Spleen (tissue), 7 donors: ENCODE results near the gene FKBP9.

Source experiments
- POLR2A ChIP-seq, 3 donors: fragments of 450-650 bp; IDR thresholded peaks; one replicate each; pipeline ENCODE4 v1.5.1; 2017; ENCODE audit warnings: antibody characterized with exemption in 3 of 3, mild to moderate bottlenecking in 1 of 3
- POLR2AphosphoS5 ChIP-seq, 3 donors: sonication (generic); formaldehyde crosslinking; IDR thresholded peaks; one replicate each; pipeline ENCODE4 v1.5.1; 2017; ENCODE audit warnings: antibody characterized with exemption in 3 of 3
- TF ChIP-seq, protein P1 (sequence below), 11 experiments: fragments of 200-600 bp in 7 of 11; fragments of 450-650 bp in 4 of 11; sonication (generic) in 4 of 11; IDR thresholded peaks in 8 of 11; conservative IDR thresholded peaks in 3 of 11; 1 replicate in 7 of 11; 2 replicates in 4 of 11; pipeline versions ENCODE4 v1.4.0 to v1.8.0; 2016 to 2021; ENCODE audit warnings: antibody characterized with exemption in 11 of 11, inconsistent platforms in 4 of 11, mild to moderate bottlenecking in 1 of 11
- donor health status: DM: no; HTN: no; CAD: no; lungs with moderate emphysema.
- donor health status: DM: no; HTN: no; CAD: no.
- donor health status: DM: no; HTN: no; CAD: no.

GRCh38 chr7:33009734-33010133 lies 52.5 kb downstream of the FKBP9 start:
- TF ChIP-seq, protein P1, sequence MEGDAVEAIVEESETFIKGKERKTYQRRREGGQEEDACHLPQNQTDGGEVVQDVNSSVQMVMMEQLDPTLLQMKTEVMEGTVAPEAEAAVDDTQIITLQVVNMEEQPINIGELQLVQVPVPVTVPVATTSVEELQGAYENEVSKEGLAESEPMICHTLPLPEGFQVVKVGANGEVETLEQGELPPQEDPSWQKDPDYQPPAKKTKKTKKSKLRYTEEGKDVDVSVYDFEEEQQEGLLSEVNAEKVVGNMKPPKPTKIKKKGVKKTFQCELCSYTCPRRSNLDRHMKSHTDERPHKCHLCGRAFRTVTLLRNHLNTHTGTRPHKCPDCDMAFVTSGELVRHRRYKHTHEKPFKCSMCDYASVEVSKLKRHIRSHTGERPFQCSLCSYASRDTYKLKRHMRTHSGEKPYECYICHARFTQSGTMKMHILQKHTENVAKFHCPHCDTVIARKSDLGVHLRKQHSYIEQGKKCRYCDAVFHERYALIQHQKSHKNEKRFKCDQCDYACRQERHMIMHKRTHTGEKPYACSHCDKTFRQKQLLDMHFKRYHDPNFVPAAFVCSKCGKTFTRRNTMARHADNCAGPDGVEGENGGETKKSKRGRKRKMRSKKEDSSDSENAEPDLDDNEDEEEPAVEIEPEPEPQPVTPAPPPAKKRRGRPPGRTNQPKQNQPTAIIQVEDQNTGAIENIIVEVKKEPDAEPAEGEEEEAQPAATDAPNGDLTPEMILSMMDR (IDR thresholded peaks at IDR 0.05 in 8 of 11, conservative IDR thresholded peaks at IDR 0.05 in 3 of 11), result no peak
- no peak for TF ChIP-seq POLR2A (IDR thresholded peaks at IDR 0.05)
- TF ChIP-seq POLR2AphosphoS5 (IDR thresholded peaks at IDR 0.05), result no peak
